Stimulated activated CD4-positive, alpha-beta T cell treated with anti-CD3 and anti-CD28 coated beads, Interleukin-15, amount 100 ng/mL, for 24 hours (primary cell): ENCODE data around the gene IGHMBP2.

Source experiments
- DNase-seq: peaks from one replicate; pipeline ENCODE4 v3.0.0-alpha.2; 2020

IGHMBP2 gene

GRCh38 chr11:68890490-68891231 lies 13.0 kb upstream of the IGHMBP2 start:
- no peak for DNase-seq

GRCh38 chr11:68891351-68891948 lies 12.2 kb upstream of the IGHMBP2 start:
- DNase-seq, result no peak

- DNase-seq, result no peak
These were observed 11.1 kb upstream of the IGHMBP2 start for GRCh38 chr11:68892576-68892975.

GRCh38 chr11:68893282-68893681 lies 10.4 kb upstream of the IGHMBP2 start:
- no peak for DNase-seq

- DNase-seq, result no peak
These were observed 7.3 kb upstream of the IGHMBP2 start for GRCh38 chr11:68896171-68896959.

GRCh38 chr11:68897441-68897840 lies 6.2 kb upstream of the IGHMBP2 start:
- DNase-seq, result no peak

- no peak for DNase-seq
These were observed 2.8 kb upstream of the IGHMBP2 start for GRCh38 chr11:68900835-68901381.

GRCh38 chr11:68904248-68904847 lies 657 bp downstream of the IGHMBP2 start:
- peak; percentile 44 for DNase-seq

- no peak for DNase-seq
These were observed 2.0 kb downstream of the IGHMBP2 start for GRCh38 chr11:68905421-68906360.

- DNase-seq, result no peak
These were observed 4.6 kb downstream of the IGHMBP2 start for GRCh38 chr11:68908273-68908672.

GRCh38 chr11:68910965-68911364 lies 7.3 kb downstream of the IGHMBP2 start:
- DNase-seq, result no peak

- DNase-seq, result no peak
These were observed 8.0 kb downstream of the IGHMBP2 start for GRCh38 chr11:68911731-68912130.

GRCh38 chr11:68912254-68912653 lies 8.6 kb downstream of the IGHMBP2 start:
- no peak for DNase-seq

GRCh38 chr11:68913188-68913587 lies 9.5 kb downstream of the IGHMBP2 start:
- no peak for DNase-seq

GRCh38 chr11:68914761-68915160 lies 11.1 kb downstream of the IGHMBP2 start:
- no peak for DNase-seq

GRCh38 chr11:68916439-68916838 lies 12.7 kb downstream of the IGHMBP2 start:
- no peak for DNase-seq

- no peak for DNase-seq
These were observed 19.9 kb downstream of the IGHMBP2 start for GRCh38 chr11:68923614-68924013.

GRCh38 chr11:68924073-68924925 lies 20.6 kb downstream of the IGHMBP2 start:
- DNase-seq, result no peak

GRCh38 chr11:68925611-68926010 lies 21.9 kb downstream of the IGHMBP2 start:
- no peak for DNase-seq

- DNase-seq, result no peak
These were observed 23.8 kb downstream of the IGHMBP2 start for GRCh38 chr11:68927280-68928135.
